ENCODE measurements around the gene PRR5L.

DNA sequence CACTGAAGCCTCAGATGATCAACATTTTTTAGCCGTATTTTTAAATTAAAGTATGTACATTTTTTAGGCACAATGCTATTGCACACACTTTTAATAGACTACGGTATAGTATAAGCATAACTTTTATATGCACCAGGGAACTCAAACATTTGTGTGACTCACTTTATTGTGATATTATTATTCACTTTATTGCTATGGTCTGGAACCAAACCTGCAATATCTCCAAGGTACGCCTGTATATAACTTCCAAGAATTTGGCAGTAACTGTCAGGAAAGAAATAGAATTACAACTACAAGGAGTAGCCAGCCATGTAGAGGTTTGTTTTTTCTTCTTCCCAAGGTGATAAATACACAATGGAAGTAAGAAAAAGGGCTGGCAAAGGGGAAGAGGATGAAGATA, 62.3 kb downstream of the PRR5L start:
- no peak for TF ChIP-seq MAX (IDR thresholded peaks at IDR 0.05; ENCODE audit: low read depth)
- no peak for TF ChIP-seq CTCF (IDR thresholded peaks at IDR 0.05)
- no peak for TF ChIP-seq NFIC (IDR thresholded peaks at IDR 0.05; ENCODE audit: borderline replicate concordance)
- TF ChIP-seq TEAD4 (IDR thresholded peaks at IDR 0.05; ENCODE audit: borderline replicate concordance, insufficient read depth), result no peak

All from SK-N-SH (cell line).